SK-N-SH treated with all-trans-retinoic acid at 6 μM for 48 hours (cell line): ENCODE data around the gene SP2.

Experiments
- ARNTL ChIP-seq: fragments of 450-650 bp; formaldehyde crosslinking; IDR thresholded peaks from 2 replicates; pipeline ENCODE4 v1.5.0; 2020; ENCODE audit warnings: low read depth, mild to moderate bottlenecking, moderate library complexity, borderline replicate concordance
- CSRNP3 ChIP-seq: fragments of 250-450 bp; sonication (Bioruptor Pico); IDR thresholded peaks from 2 replicates; pipeline ENCODE4 v1.5.1; 2021; ENCODE audit warnings: mild to moderate bottlenecking, moderate library complexity
- PATZ1 ChIP-seq: fragments of 250-450 bp; sonication (Bioruptor Pico); IDR thresholded peaks from 2 replicates; pipeline ENCODE4 v1.8.0; 2020; ENCODE audit warnings: mild to moderate bottlenecking, moderate library complexity, borderline replicate concordance

- TF ChIP-seq CSRNP3 (CRISPR knock-in tag) = no peak
- TF ChIP-seq ARNTL = no peak
- TF ChIP-seq PATZ1 (CRISPR knock-in tag) = no peak
Measured at GRCh38 chr17:47872019-47872650, 23.9 kb upstream of the SP2 start.
